ENCODE measurements around the gene THSD7B.

GRCh38 chr2:136863874-136864273, 98.5 kb downstream of the THSD7B start:
- TF ChIP-seq CTCF (conservative IDR thresholded peaks at IDR 0.05; ENCODE audit: low read depth in 2 of 2) (no peak), POLR2AphosphoS5 (IDR thresholded peaks at IDR 0.05; ENCODE audit: low read depth) (no peak), REST (IDR thresholded peaks at IDR 0.05; ENCODE audit: unreplicated experiment) (no peak), CREB1 (CRISPR knock-in tag; IDR thresholded peaks at IDR 0.05; ENCODE audit: low read depth) (no peak), EZH2phosphoT487 (IDR thresholded peaks at IDR 0.05; ENCODE audit: unreplicated experiment) (no peak), EZH2 (IDR thresholded peaks at IDR 0.05; ENCODE audit: low read depth, unreplicated experiment) (no peak), JUNB (IDR thresholded peaks at IDR 0.05; ENCODE audit: unreplicated experiment) (no peak), ZNF331 (CRISPR knock-in tag; IDR thresholded peaks at IDR 0.05; ENCODE audit: low read depth) (no peak), ETS1 (IDR thresholded peaks at IDR 0.05) (no peak), ZNF462 (CRISPR knock-in tag; IDR thresholded peaks at IDR 0.05) (no peak)
